HL-60 (cell line): ENCODE measurements around the gene HERPUD2.

Experiments used
- REST ChIP-seq: IDR thresholded peaks from 2 replicates; pipeline ENCODE4 v1.6.1; 2012; ENCODE audit warnings: low read depth; ENCODE audit not compliant: insufficient replicate concordance
- TF ChIP-seq, protein P1 (sequence below): IDR thresholded peaks from one replicate; pipeline ENCODE4 v1.5.1; 2011; ENCODE audit warnings: low read length, control low read depth, inconsistent platforms; ENCODE audit not compliant: insufficient read depth

GRCh38 chr7:35630024-35630972 lies 64.6 kb downstream of the HERPUD2 start:
- TF ChIP-seq, protein P1, sequence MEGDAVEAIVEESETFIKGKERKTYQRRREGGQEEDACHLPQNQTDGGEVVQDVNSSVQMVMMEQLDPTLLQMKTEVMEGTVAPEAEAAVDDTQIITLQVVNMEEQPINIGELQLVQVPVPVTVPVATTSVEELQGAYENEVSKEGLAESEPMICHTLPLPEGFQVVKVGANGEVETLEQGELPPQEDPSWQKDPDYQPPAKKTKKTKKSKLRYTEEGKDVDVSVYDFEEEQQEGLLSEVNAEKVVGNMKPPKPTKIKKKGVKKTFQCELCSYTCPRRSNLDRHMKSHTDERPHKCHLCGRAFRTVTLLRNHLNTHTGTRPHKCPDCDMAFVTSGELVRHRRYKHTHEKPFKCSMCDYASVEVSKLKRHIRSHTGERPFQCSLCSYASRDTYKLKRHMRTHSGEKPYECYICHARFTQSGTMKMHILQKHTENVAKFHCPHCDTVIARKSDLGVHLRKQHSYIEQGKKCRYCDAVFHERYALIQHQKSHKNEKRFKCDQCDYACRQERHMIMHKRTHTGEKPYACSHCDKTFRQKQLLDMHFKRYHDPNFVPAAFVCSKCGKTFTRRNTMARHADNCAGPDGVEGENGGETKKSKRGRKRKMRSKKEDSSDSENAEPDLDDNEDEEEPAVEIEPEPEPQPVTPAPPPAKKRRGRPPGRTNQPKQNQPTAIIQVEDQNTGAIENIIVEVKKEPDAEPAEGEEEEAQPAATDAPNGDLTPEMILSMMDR, result no peak
- TF ChIP-seq REST, result no peak
